GM12874 (cell line): ENCODE data around the gene TXNDC11.

Experiments
- CTCF ChIP-seq: IDR thresholded peaks from 2 replicates; pipeline ENCODE4 v1.5.1; 2011; ENCODE audit warnings: low read depth, mild to moderate bottlenecking, control low read depth, low read length, moderate library complexity; ENCODE audit not compliant: insufficient read depth

TXNDC11 gene

DNA sequence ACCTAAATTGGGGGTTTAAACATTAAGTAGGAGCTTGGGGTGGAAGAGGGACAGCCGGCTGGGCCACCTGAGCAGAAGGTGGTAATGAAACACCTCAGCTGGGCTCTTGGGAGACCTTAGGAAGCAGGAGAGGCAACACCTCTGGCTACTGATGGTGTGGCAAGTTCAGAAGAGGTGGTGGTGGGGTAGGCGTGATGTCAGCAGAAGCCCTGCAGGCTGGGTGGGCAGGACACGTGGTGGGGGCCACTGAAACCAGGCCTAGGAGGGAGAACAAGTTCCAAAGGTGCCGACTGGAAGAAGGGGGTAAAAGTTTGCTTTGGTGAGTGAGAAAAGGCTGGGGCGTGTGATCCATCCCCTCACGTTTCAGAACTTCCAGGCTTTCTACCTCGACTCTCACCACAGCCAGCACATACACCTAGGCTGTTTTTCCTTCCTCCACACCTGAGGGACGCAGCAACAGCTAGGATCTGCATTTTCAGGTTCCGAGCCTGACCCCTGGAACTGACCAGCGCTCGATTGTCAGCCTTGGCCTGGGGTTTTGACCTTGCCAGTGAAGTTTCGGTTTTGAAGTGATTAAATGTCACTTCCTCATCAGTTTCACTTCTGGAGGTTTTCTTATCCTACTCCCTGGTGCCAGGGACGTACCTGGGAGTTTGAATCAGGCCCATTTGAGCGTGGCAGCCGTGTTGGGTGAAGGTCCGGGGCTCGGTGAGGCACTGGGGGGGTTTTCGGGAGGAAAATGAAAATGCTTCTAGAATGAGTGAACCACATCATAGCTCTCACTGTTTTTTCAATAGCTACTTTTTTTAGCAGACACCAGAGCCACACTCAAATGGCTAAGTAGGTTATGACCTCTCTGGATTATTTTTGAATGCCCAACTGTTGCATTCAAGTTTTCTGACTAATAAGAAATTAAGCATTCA lies 64.4 kb downstream of the TXNDC11 start:
- TF ChIP-seq CTCF: no peak

GRCh38 chr16:11677451-11677951 lies 65.2 kb downstream of the TXNDC11 start:
- no peak for TF ChIP-seq CTCF

GRCh38 chr16:11676799-11677198 lies 65.9 kb downstream of the TXNDC11 start:
- no peak for TF ChIP-seq CTCF

GRCh38 chr16:11675561-11676511 lies 66.8 kb downstream of the TXNDC11 start:
- no peak for TF ChIP-seq CTCF

- TF ChIP-seq CTCF: no peak
These were observed 67.7 kb downstream of the TXNDC11 start for GRCh38 chr16:11674818-11675560.

DNA sequence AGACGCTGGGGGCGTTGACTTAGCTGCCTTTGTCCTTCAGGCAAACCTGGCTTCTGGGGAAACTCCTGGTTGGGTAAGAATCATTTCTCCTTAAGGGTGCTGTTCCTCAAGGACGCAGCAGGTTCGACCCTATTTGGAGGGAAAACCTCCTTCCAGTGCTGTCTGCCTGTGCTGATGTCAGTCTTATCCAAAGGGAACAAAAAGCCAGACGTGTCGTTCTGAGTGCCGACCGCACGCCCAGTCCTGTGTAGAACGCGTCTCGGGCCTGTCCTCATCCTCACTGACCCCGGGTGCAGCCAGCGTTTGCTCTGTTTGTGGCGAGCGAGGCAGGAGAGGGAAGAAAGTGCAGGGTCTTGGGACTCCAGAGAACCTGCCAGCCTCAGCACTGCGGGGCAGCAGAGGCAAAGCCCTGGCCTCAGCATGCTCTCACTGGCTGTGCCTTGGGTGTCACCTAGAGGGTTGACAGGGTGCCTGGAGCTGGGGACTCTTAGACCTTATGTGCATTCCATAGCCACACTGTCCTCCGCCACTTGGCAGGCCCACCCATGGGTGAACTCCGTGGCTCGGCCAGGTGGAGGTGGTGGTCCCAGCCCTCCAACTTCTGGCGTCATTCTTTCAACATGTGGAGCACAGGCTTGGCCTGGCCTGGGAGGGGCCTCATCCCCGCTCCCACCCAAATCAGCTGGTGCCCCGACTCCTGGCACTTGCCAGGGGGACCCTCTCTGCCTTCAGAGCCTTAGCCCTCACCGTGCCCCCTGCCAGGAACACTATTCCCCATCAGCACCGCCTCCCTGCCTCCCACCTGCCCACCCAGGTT lies 68.4 kb downstream of the TXNDC11 start:
- no peak for TF ChIP-seq CTCF
